Measurements from ENCODE around the gene RAVER2.

GRCh38 chr1:64727861-64728260 is 17.0 kb upstream of the RAVER2 start:
- no peak for TF ChIP-seq CTCF (IDR thresholded peaks at IDR 0.05; ENCODE audit: insufficient read depth, low read length)
- no peak for TF ChIP-seq REST (IDR thresholded peaks at IDR 0.05; ENCODE audit: insufficient replicate concordance, low read depth)

Measured in HL-60 (cell line).